Measurements from ENCODE around the gene LIN37. TPM values are rescaled to one million over a fixed set of nuclear protein-coding genes. Genes with fewer than 3 reads are reported as not detected.

Gene LIN37
- total and polyA plus RNA-seq, 9 of the 15 experiments (the other 6 are each of a cell fraction or from before 2014, with no cell fraction given) = 1.2 to 12.5 (median 8.6) TPM

GRCh38 chr19:35744430-35745327, 3.7 kb upstream of the LIN37 start (continued):
- TF ChIP-seq NRF1 (conservative IDR thresholded peaks at IDR 0.05 in 1 of 2, IDR thresholded peaks at IDR 0.05 in 1 of 2) = no peak
- no peak for TF ChIP-seq ZNF655 (CRISPR knock-in tag; IDR thresholded peaks at IDR 0.05)
- no peak for TF ChIP-seq GATAD2A (IDR thresholded peaks at IDR 0.05)
- TF ChIP-seq ESRRA (IDR thresholded peaks at IDR 0.05; ENCODE audit: borderline replicate concordance, low read depth) = no peak
- TF ChIP-seq RBFOX2 (IDR thresholded peaks at IDR 0.05; ENCODE audit: low read depth, low read length) = peak; percentile 86
- TF ChIP-seq RFX5 (IDR thresholded peaks at IDR 0.05; ENCODE audit: low read depth, low read length) = no peak
- no peak for TF ChIP-seq ZNF41 (CRISPR knock-in tag; conservative IDR thresholded peaks at IDR 0.05)
- no peak for TF ChIP-seq ZBTB26 (CRISPR knock-in tag; IDR thresholded peaks at IDR 0.05)
- peak; percentile 62 for TF ChIP-seq KDM5B (IDR thresholded peaks at IDR 0.05; ENCODE audit: insufficient replicate concordance, low read depth, low read length)
- TF ChIP-seq MTA2 (IDR thresholded peaks at IDR 0.05; ENCODE audit: low read depth) = no peak
- peak; percentile 43; the same call in 1 of the 2 replicates for TF ChIP-seq MYC (IDR thresholded peaks at IDR 0.05; ENCODE audit: low read depth, low read length)
- TF ChIP-seq MYC (CRISPR knock-in tag; IDR thresholded peaks at IDR 0.05; ENCODE audit: borderline replicate concordance, low read depth) = no peak
- no peak for TF ChIP-seq ZNF398 (CRISPR knock-in tag; IDR thresholded peaks at IDR 0.05)
- TF ChIP-seq ZFP91 (CRISPR knock-in tag; IDR thresholded peaks at IDR 0.05) = no peak
- no peak for TF ChIP-seq ZNF174 (CRISPR knock-in tag; IDR thresholded peaks at IDR 0.05)
- TF ChIP-seq RBM25 (IDR thresholded peaks at IDR 0.05; ENCODE audit: low read depth, low read length, severe bottlenecking) = no peak
- TF ChIP-seq FOXK1 (CRISPR knock-in tag; IDR thresholded peaks at IDR 0.05; ENCODE audit: borderline replicate concordance) = 0 out of 2 replicates have a peak, but pooled peaks have one; percentile 9
- no peak for TF ChIP-seq KLF6 (CRISPR knock-in tag; IDR thresholded peaks at IDR 0.05; ENCODE audit: borderline replicate concordance)
- TF ChIP-seq ATF1 (CRISPR knock-in tag; IDR thresholded peaks at IDR 0.05) = no peak
- no peak for TF ChIP-seq ATF1 (tag; IDR thresholded peaks at IDR 0.05)
- TF ChIP-seq POLR2H (tag; IDR thresholded peaks at IDR 0.05; ENCODE audit: low read depth) = peak; percentile 76; the same call in 1 of the 2 replicates

Measured in K562 (cell line).